Tibial nerve (tissue), 4 donors: ENCODE results near the gene PKP4.

Experiments used
- CTCF ChIP-seq, 5 experiments: fragments of 200-600 bp in 3 of 5; fragments of 450-650 bp in 2 of 5; sonication (generic) in 3 of 5; IDR thresholded peaks; one replicate each; pipeline ENCODE4 v1.5.1; 2016 to 2019; ENCODE audit warnings: antibody characterized with exemption in 5 of 5, mild to moderate bottlenecking in 3 of 5, moderate library complexity in 2 of 5
- EP300 ChIP-seq, 2 donors: sonication (generic); formaldehyde crosslinking; IDR thresholded peaks; one replicate each; pipeline ENCODE4 v1.6.1; 2017; ENCODE audit warnings: antibody characterized with exemption in 2 of 2, mild to moderate bottlenecking in 1 of 2
- POLR2A ChIP-seq, 2 donors: fragments of 450-650 bp; IDR thresholded peaks; one replicate each; pipeline ENCODE4 v1.6.1; 2017; ENCODE audit warnings: antibody characterized with exemption in 2 of 2, mild to moderate bottlenecking in 2 of 2, moderate library complexity in 2 of 2

GRCh38 chr2:158443606-158444005, 13.1 kb upstream of the PKP4 start:
- no peak for TF ChIP-seq CTCF (IDR thresholded peaks at IDR 0.05)
- no peak for TF ChIP-seq EP300 (IDR thresholded peaks at IDR 0.05)
- no peak for TF ChIP-seq POLR2A (IDR thresholded peaks at IDR 0.05)
